Loucy (cell line): ENCODE measurements around the gene CUX1.
"Not testable (repeated sequence)": the region's sequence is repeated elsewhere in the genome, so short reads cannot be mapped to it uniquely, and the experiment has no call there.

ENCODE experiments used
- H2AFZ ChIP-seq: fragments of 200-600 bp; sonication (generic); 2 replicates; pipeline ENCODE4 v1.6.0; 2016; ENCODE audit warnings: antibody characterized with exemption, mild to moderate bottlenecking, low read length, moderate library complexity
- H3F3A ChIP-seq: fragments of 200-600 bp; 2 replicates; pipeline ENCODE4 v1.6.0; 2016; ENCODE audit warnings: antibody characterized with exemption, low read depth, mild to moderate bottlenecking
- H3K27me3 ChIP-seq: fragments of 200-600 bp; sonication (generic); 2 replicates; pipeline ENCODE4 v1.6.1; 2014; ENCODE audit warnings: low read length, mild to moderate bottlenecking; ENCODE audit not compliant: insufficient read depth, poor library complexity, severe bottlenecking
- H3K36me3 ChIP-seq: fragments of 200-600 bp; sonication (generic); 2 replicates; pipeline ENCODE4 v1.6.1; 2016; ENCODE audit warnings: low read length; ENCODE audit not compliant: insufficient read depth
- H3K4me1 ChIP-seq: fragments of 200-600 bp; sonication (generic); 2 replicates; pipeline ENCODE4 v1.5.1; 2014; ENCODE audit warnings: low read length, mild to moderate bottlenecking; ENCODE audit not compliant: insufficient read depth, poor library complexity, severe bottlenecking
- H3K4me2 ChIP-seq: fragments of 200-600 bp; sonication (generic); 2 replicates; pipeline ENCODE4 v1.6.0; 2014; ENCODE audit warnings: antibody characterized with exemption, low read length, low read depth, mild to moderate bottlenecking; ENCODE audit not compliant: poor library complexity, severe bottlenecking
- H3K4me3 ChIP-seq: fragments of 200-600 bp; sonication (generic); 2 replicates; pipeline ENCODE4 v1.5.1; 2014; ENCODE audit warnings: low read length, mild to moderate bottlenecking, mixed read lengths; ENCODE audit not compliant: poor library complexity, severe bottlenecking
- H3K79me2 ChIP-seq: fragments of 200-600 bp; sonication (generic); 2 replicates; pipeline ENCODE4 v1.6.1; 2014; ENCODE audit warnings: low read length; ENCODE audit not compliant: insufficient read depth
- H3K9ac ChIP-seq: fragments of 200-600 bp; sonication (generic); 2 replicates; pipeline ENCODE4 v1.6.0; 2014; ENCODE audit warnings: mild to moderate bottlenecking, low read depth, low read length, moderate library complexity; ENCODE audit not compliant: poor library complexity, severe bottlenecking
- H3K9me2 ChIP-seq: fragments of 200-600 bp; sonication (generic); replicated peaks from 2 replicates; pipeline ENCODE4 v1.6.1; 2016; ENCODE audit warnings: low read depth, low read length, mixed read lengths
- H3K9me3 ChIP-seq: fragments of 200-600 bp; sonication (generic); 2 replicates; pipeline ENCODE4 v1.6.1; 2014; ENCODE audit warnings: mild to moderate bottlenecking, antibody characterized with exemption, low read length, low read depth; ENCODE audit not compliant: insufficient read depth
- H4K20me1 ChIP-seq: fragments of 200-600 bp; sonication (generic); 2 replicates; pipeline ENCODE4 v1.6.0; 2014; ENCODE audit warnings: antibody characterized with exemption, low read length, mild to moderate bottlenecking; ENCODE audit not compliant: insufficient read depth, poor library complexity, severe bottlenecking
- EZH2phosphoT487 ChIP-seq: fragments of 200-600 bp; IDR thresholded peaks from 2 replicates; pipeline ENCODE4 v1.6.1; 2018; ENCODE audit warnings: antibody characterized with exemption, mild to moderate bottlenecking, moderate library complexity, borderline replicate concordance
- TF ChIP-seq, protein P1 (sequence below): fragments of 200-600 bp; sonication (generic); conservative IDR thresholded peaks from 2 replicates; pipeline ENCODE4 v1.5.1; 2014; ENCODE audit warnings: mild to moderate bottlenecking, antibody characterized with exemption, low read length

The CUX1 gene

GRCh38 chr7:102040569-102040968 lies 223.1 kb downstream of the CUX1 start:
- Histone ChIP-seq H3K4me3 (no peak overlapping the region), H3K36me3 (peaks cover 7% of the 10 kb centered on the region; the same call in 1 of the 2 replicates), H3K27me3 (no peaks in the 10 kb centered on the region), H4K20me1 (no peaks in the 10 kb centered on the region), H3K4me2 (no peak overlapping the region), H3F3A (no peaks in the 10 kb centered on the region), H3K4me1 (no peaks in the 10 kb centered on the region), H3K79me2 (peaks cover 29% of the 10 kb centered on the region; the same call in 1 of the 2 replicates), H3K9ac (no peak overlapping the region), H3K9me2 (no peaks in the 10 kb centered on the region), H2AFZ (no peak overlapping the region), H3K9me3 (no peaks in the 10 kb centered on the region)
- no peak for TF ChIP-seq EZH2phosphoT487
- TF ChIP-seq, protein P1, sequence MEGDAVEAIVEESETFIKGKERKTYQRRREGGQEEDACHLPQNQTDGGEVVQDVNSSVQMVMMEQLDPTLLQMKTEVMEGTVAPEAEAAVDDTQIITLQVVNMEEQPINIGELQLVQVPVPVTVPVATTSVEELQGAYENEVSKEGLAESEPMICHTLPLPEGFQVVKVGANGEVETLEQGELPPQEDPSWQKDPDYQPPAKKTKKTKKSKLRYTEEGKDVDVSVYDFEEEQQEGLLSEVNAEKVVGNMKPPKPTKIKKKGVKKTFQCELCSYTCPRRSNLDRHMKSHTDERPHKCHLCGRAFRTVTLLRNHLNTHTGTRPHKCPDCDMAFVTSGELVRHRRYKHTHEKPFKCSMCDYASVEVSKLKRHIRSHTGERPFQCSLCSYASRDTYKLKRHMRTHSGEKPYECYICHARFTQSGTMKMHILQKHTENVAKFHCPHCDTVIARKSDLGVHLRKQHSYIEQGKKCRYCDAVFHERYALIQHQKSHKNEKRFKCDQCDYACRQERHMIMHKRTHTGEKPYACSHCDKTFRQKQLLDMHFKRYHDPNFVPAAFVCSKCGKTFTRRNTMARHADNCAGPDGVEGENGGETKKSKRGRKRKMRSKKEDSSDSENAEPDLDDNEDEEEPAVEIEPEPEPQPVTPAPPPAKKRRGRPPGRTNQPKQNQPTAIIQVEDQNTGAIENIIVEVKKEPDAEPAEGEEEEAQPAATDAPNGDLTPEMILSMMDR: no peak

- no peaks in the 10 kb centered on the region for H3K4me1 ChIP-seq
Measured at GRCh38 chr7:102042016-102042656, 224.7 kb downstream of the CUX1 start.

GRCh38 chr7:102042796-102043195 lies 225.4 kb downstream of the CUX1 start:
- not testable (repeated sequence) for H3K9me3 ChIP-seq, H3K9me2 ChIP-seq, H3K36me3 ChIP-seq, H3K4me2 ChIP-seq, H2AFZ ChIP-seq, H3K9ac ChIP-seq, H3K4me3 ChIP-seq, H4K20me1 ChIP-seq, H3K4me1 ChIP-seq, H3F3A ChIP-seq, H3K27me3 ChIP-seq
- H3K79me2 ChIP-seq: peaks cover 47% of the 10 kb centered on the region; the same call in 1 of the 2 replicates

More at GRCh38 chr7:102042016-102042656, 224.7 kb downstream of the CUX1 start:
- TF ChIP-seq, protein P1: no peak
- no peak for TF ChIP-seq EZH2phosphoT487
- Histone ChIP-seq H3K9me2 (no peaks in the 10 kb centered on the region), H3K79me2 (peaks cover 43% of the 10 kb centered on the region; the same call in 1 of the 2 replicates), H3F3A (no peaks in the 10 kb centered on the region), H2AFZ (no peak overlapping the region), H3K9ac (no peak overlapping the region), H3K27me3 (no peaks in the 10 kb centered on the region), H3K4me3 (no peak overlapping the region), H4K20me1 (no peaks in the 10 kb centered on the region), H3K36me3 (peaks cover 7% of the 10 kb centered on the region; the same call in 1 of the 2 replicates), H3K4me2 (no peak overlapping the region), H3K9me3 (no peaks in the 10 kb centered on the region)

DNA sequence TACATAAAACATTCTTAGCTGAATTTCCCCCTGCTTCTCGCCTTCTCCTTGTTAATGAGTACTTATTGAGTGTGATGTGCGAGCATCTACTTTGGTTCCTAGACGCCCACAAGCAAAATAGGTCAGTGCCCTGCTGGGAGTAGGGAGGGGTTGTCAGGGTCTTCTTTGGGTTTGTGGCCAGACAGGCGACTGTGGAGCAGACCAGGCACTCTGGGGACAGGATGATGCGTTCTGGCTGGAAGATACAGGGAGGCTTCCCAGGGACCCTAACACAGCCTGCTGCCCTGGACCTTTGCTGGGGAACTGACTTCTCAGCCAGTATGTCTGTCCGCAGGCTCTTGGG lies 227.2 kb downstream of the CUX1 start:
- Histone ChIP-seq H3F3A (no peaks in the 10 kb centered on the region), H3K79me2 (peaks cover 51% of the 10 kb centered on the region; the same call in 1 of the 2 replicates), H3K9ac (no peak overlapping the region), H3K9me2 (no peaks in the 10 kb centered on the region), H3K36me3 (peaks cover 8% of the 10 kb centered on the region; the same call in 1 of the 2 replicates), H3K4me3 (no peak overlapping the region), H3K27me3 (no peaks in the 10 kb centered on the region), H2AFZ (no peak overlapping the region), H3K4me2 (no peak overlapping the region), H4K20me1 (peaks cover 2% of the 10 kb centered on the region), H3K9me3 (no peaks in the 10 kb centered on the region), H3K4me1 (no peaks in the 10 kb centered on the region)
- TF ChIP-seq, protein P1: no peak
- no peak for TF ChIP-seq EZH2phosphoT487
